GM18520 (cell line): Measurements from ENCODE around the gene FUBP3.
"Not testable (repeated sequence)": the region's sequence is repeated elsewhere in the genome, so short reads cannot be mapped to it uniquely, and the experiment has no call there.

Source experiments
- ATAC-seq: cut with Tn5 transposase; IDR thresholded peaks from one replicate; pipeline ENCODE4 v1.9.1; 2021; ENCODE audit not compliant: unreplicated experiment

Gene FUBP3

GRCh38 chr9:130556396-130557076, 22.8 kb upstream of the FUBP3 start:
- no peak for ATAC-seq

DNA sequence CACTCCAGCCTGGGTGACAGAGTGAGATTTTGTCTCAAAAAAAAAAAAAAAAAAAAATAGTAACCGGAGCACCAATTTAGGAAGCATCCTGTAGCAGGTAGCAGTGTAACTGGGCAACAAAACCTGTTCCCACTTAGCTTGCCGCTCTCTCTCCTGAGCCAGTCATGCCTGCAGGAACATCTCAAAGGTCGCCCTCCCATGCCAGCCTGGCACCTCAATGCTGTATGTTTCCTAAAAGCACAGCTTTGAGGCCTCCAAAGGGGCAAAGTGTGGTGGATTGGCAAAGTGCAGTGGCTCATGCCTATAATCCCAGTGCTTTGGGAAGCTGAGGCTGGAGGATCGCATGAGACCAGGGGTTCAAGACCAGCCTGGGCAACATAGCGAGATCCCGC, 22.3 kb upstream of the FUBP3 start:
- no peak for ATAC-seq

DNA sequence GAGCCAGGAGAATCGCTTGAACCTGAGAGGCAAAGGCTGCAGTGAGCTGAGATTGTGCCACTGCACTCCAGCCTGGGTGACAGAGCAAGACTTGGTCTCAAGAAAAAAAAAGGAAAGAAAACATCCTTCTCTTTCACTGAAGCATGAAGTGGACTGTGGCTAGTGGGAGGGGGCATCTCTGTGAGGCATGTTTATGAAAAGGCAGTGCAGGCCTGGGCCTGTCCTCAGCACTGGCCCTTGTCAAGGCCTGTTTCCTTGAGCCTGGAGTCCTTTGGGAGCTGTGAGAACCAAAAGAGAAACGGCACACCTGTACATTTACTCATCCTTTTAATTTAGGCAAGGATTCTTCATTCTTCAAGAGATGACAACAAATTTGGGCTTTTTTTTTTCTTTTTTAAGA, 18.3 kb upstream of the FUBP3 start:
- ATAC-seq = no peak

DNA sequence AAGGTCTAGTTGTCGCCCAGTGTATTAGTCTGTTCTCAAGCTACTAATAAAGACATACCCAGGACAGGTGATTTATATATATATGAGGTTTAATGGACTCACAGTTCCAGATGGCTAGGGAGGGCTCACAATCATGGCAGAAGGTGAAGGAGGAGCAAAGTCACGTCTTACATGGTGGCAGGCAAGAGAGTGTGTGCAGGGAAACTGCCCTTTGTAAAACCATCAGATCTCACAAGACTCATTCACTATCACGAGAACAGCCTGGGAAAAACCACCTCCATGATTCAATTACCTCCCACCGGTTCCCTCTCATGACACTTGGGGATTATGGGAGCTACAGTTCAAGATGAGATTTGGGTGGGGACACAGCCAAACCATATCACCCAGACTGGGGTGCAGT, 16.9 kb upstream of the FUBP3 start:
- ATAC-seq = not testable (repeated sequence)

DNA sequence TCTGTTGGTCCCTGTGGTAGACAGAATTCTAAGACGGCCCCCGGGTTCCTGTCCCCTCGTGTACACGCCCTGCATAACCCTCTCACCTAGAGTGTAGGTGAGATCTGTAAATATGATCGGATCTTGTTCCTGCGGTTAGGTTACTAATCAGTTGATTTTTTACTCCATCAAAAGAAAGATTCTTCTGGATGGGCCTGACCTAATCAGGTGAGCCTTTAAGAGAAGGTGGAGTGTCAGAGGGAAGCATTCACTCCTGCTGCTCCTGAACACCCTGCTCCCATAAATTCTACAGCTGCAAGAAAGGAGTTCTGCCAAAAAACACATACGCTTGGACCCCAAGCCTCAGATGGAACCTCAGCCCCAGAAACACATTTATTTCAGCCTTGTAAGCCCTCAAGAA, 15.6 kb upstream of the FUBP3 start:
- ATAC-seq = no peak

- no peak for ATAC-seq
These were observed 13.6 kb upstream of the FUBP3 start for GRCh38 chr9:130565792-130566191.

DNA sequence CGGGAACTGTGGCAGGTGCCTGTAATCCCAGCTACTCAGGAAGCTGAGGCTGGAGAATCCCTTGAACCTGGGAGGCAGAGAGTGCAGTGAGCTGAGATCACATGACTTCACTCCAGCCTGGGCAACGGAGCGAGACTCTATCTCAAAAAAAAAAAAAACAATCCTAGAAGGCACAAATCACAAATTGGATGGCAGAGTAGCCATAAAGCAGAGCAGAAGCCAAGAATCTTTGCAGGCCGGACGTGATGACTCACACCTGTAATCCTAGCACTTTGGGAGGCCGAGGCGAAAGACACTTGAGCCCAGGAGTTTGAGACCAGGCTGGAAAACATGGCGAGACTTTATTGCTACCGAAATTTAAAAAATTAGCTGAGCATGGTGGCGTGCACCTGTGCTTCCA, 9.2 kb upstream of the FUBP3 start:
- no peak for ATAC-seq

- ATAC-seq = no peak
These were observed 3.9 kb upstream of the FUBP3 start for GRCh38 chr9:130575514-130575913.

DNA sequence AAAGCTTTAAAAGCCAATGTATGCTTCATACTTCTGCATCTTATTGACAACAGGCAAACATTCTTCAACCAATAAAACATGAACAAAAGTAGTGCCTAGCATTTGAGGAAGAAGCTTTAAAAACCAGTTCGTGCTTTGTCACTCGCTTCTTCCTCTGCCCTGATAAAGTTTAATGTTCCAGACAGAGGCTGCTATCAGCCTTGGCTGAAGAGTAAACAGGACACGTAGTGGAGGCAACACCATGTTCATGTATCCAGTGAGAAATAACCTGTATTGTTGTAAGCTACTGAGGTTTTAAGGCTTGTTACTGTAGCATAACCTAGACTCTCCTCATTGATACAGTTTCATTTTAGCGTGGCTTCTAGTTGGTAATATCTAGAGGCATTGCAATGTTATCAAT, 3.2 kb upstream of the FUBP3 start:
- no peak for ATAC-seq

DNA sequence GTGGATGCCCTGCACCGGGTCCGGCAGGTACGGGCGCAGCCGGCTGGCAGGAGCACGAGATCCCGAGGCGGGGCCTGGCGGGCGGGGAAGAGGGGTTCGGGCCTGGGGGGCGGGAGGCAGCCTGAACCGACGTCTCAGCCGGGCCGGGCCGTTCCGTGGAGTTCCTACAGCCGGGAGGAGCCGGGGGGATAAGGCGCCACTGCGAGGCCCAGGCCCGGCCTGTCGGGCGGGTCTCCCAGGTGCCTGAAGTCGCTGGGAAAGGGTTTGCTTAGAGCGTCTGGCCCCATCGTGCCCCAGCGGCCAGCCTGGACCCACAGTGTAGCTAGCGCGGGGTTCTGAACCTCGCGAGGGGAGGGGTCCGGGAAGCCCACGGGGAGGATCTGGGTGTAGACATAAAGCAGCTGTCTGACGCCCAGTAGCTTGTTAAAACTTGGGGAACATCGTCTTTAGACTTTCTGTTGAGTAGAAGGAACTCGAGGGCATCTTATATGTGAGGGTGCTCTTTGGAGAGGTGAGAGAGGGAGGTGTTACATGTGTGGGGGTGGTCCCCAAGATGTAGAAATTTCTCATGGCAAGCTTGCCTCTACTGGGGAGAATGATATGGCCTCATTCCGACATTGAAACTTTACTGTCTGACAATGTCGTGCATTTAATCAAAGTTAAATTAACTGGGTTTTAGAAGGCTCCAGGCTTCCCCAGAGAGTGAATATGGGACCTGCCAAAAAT, 524 bp downstream of the FUBP3 start:
- ATAC-seq = no peak

- no peak for ATAC-seq
These were observed 2.4 kb downstream of the FUBP3 start for GRCh38 chr9:130581766-130582165.

GRCh38 chr9:130583271-130583670, 3.9 kb downstream of the FUBP3 start:
- no peak for ATAC-seq

DNA sequence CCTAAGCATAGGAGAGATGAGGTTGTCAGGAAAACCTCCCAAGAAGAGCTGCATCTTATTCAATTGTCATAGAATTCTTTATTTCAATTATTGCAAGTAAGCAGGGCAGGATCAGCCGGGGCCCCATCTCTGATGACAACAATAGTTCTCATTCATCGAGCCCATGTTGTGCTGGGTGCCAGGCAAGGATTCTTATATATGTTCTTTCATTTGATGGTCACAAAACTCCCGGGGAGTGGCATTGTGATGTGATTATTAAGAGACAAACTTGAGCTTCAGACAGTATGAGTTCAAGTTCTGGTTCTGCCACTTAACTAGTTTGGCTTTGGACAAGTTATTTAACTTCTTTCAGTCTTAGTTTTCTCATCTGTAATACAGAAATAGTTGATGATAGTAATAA, 8.5 kb downstream of the FUBP3 start:
- ATAC-seq = no peak

- no peak for ATAC-seq
These were observed 9.0 kb downstream of the FUBP3 start for GRCh38 chr9:130588416-130588815.

DNA sequence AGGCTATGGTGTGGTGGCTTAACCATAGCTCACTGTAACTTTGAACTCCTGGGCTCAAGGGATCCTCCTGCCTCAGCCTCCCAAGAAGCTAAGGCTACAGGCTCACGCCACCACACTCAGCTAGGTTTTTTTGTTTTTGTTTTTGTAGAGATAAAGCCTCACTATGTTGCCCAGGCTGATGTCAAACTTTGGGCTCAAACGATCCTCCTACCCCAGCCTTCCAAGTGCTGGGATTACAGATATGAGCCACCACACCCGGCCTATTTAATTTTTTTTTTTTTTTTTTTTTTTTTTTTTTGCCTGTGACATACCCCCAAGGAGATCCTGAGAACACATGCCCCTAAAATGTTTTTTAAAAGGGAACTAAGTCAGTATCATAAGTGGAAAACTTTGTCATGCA, 10.4 kb downstream of the FUBP3 start:
- no peak for ATAC-seq

GRCh38 chr9:130590305-130590704, 10.9 kb downstream of the FUBP3 start:
- ATAC-seq = no peak

DNA sequence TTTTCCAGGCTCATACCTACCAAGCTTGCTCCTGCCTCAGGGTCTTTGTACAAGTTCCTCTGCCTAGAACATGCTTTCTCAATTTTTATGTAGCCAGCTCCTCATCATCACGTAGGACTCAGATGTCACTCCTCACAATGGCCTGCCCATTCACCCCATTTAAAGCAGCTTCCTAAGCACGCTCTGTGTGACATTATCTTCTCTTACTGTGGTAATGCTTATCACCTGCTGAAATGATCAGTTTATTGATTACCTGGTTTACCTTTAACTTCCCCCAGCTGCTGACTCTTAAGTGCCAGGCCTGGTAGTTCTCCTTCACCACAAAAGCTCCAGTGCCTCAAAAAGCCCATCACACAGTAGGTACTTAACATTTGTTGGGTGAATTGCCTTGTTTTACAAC, 13.6 kb downstream of the FUBP3 start:
- ATAC-seq = no peak

DNA sequence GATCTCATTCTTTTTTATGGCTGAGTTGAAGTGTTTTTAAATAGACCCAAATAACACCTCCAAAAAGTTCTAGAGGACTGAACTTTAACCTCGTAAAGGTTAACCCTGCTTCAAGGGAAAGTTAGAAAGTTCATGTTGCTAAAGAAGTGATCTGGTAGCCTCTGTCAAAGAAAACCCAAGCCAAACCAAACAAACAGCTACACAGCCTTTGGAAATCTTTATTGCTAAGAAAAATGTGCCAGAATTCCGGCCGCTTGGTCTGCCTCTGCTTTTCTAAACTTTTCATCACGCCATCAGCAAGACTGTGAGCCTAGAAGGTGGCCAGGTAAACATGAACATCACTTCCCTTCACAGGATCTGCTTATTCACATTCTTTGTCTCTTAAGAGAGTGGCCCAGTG, 17.9 kb downstream of the FUBP3 start:
- no peak for ATAC-seq

DNA sequence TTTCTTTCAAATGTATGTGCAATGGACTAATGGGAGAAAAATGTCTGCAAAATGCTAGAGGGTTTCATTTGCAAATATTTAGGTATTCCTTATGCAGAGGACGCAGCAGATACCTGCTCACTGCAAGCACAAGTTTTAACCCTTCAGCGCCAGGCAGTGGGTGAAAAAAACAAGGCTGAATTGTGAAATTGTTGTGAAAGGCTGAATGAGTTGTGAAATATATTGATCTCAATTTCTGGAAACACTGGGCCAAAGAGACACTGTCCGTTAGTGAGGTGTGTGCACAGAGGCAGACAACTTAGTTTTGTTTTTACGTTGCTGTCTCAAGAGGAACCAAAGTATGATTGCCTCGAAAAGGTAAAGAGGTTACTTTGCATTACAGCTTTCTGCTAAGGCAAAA, 18.8 kb downstream of the FUBP3 start:
- no peak for ATAC-seq

- no peak for ATAC-seq
These were observed 20.2 kb downstream of the FUBP3 start for GRCh38 chr9:130599625-130600024.

- no peak for ATAC-seq
These were observed 21.7 kb downstream of the FUBP3 start for GRCh38 chr9:130601100-130601499.

GRCh38 chr9:130604295-130604694, 24.9 kb downstream of the FUBP3 start:
- ATAC-seq = no peak
